ENCODE data around the gene C1orf52.

DNA sequence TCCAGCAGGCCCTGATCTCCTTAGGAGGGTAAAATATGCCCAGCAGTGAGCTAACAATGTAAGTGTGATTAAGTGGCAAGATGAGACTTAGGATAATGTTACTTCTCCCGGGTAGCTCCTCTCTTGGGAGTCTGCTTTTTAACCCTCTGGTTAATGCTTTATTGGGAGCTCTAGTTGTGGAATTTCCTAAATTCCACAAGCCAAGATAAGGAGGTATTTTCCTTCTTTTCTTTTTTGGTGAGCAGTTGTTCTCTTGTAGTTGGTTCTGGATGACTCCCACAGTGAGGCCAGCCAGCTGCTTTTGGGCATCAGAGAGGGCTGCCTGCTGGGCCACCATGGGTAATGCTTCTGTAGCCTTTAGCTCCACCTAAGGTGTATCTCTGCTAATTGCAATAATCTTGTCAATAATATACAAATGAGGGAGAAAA is 19.3 kb downstream of the C1orf52 start:
- TF ChIP-seq CTCF (IDR thresholded peaks at IDR 0.05) (no peak), POLR2AphosphoS5 (IDR thresholded peaks at IDR 0.05; ENCODE audit: insufficient read depth in 1 of 2, low read depth in 1 of 2) (no peak)
